A673 (cell line): ENCODE results near the gene CLSTN2. TPM values are rescaled to one million over a fixed set of nuclear protein-coding genes. Genes with fewer than 3 reads are reported as not detected.

ENCODE experiments used
- BruUV-seq: library from RNA; stranded (reverse); fragments of 400-500 nt; replicated peaks from 2 replicates; lab custom pipeline; 2021; lab: Mats Ljungman, UMichigan
- CTCF ChIA-PET: fragments of 300-600 bp; sonication (Branson Sonifier 250); formaldehyde crosslinking; loops from one replicate; lab custom pipeline; 2022; ENCODE audit warnings: antibody characterized with exemption; lab: Charles Lee
- POLR2A ChIA-PET: fragments of 300-600 bp; sonication (Branson Sonifier 250); formaldehyde crosslinking; loops from one replicate; lab custom pipeline; 2022; ENCODE audit warnings: antibody characterized with exemption; ENCODE audit not compliant: low non-redundant PET; lab: Charles Lee
- DNase-seq: peaks from one replicate; pipeline ENCODE4 v3.0.0-alpha.2; 2015; ENCODE audit warnings: low spot score
- H3K27ac ChIP-seq: fragments of 200-600 bp; sonication (generic); 2 replicates; pipeline ENCODE4 v1.5.1; 2016; ENCODE audit warnings: mixed run types, low read depth, mild to moderate bottlenecking, mixed read lengths, antibody characterized with exemption, low read length; ENCODE audit not compliant: poor library complexity, severe bottlenecking
- H3K27me3 ChIP-seq: fragments of 200-600 bp; sonication (generic); replicated peaks from 2 replicates; pipeline ENCODE4 v1.6.1; 2017; ENCODE audit warnings: mixed run types, low read depth, mild to moderate bottlenecking, mixed read lengths, antibody characterized with exemption, low read length; ENCODE audit not compliant: insufficient read depth, poor library complexity
- H3K36me3 ChIP-seq: fragments of 200-600 bp; sonication (generic); 2 replicates; pipeline ENCODE4 v1.6.1; 2016; ENCODE audit warnings: mixed run types, mild to moderate bottlenecking, mixed read lengths, antibody characterized with exemption, low read length; ENCODE audit not compliant: insufficient read depth, poor library complexity, severe bottlenecking
- H3K4me1 ChIP-seq: fragments of 200-600 bp; sonication (generic); 2 replicates; pipeline ENCODE4 v1.6.1; 2017; ENCODE audit warnings: mixed run types, mild to moderate bottlenecking, mixed read lengths, antibody characterized with exemption, low read length; ENCODE audit not compliant: insufficient read depth, poor library complexity, severe bottlenecking
- H3K4me3 ChIP-seq: fragments of 200-600 bp; sonication (generic); 2 replicates; pipeline ENCODE4 v1.5.1; 2016; ENCODE audit warnings: low read depth, mixed run types, mild to moderate bottlenecking, mixed read lengths, low read length; ENCODE audit not compliant: poor library complexity, severe bottlenecking
- H3K9me3 ChIP-seq: fragments of 200-600 bp; sonication (generic); 2 replicates; pipeline ENCODE4 v1.6.1; 2016; ENCODE audit warnings: mixed run types, low read depth, mild to moderate bottlenecking, mixed read lengths, antibody characterized with exemption, low read length; ENCODE audit not compliant: poor library complexity, severe bottlenecking
- CTCF ChIP-seq: fragments of 300-800, 200-600 bp; sonication (generic); conservative IDR thresholded peaks from 2 replicates; pipeline ENCODE4 v1.5.1; 2017; ENCODE audit warnings: low read depth, mild to moderate bottlenecking, antibody characterized with exemption, low read length, moderate library complexity, mixed read lengths
- EZH2 ChIP-seq: fragments of 200-600 bp; sonication (generic); IDR thresholded peaks from 2 replicates; pipeline ENCODE4 v1.6.1; 2017; ENCODE audit warnings: borderline replicate concordance, low read depth, mild to moderate bottlenecking, mixed read lengths, antibody characterized with exemption, low read length; ENCODE audit not compliant: poor library complexity, severe bottlenecking
- intact Hi-C: fragments of 100-400 bp; cut with micrococcal nuclease; formaldehyde crosslinking; loops from one replicate; pipeline ENCODE4 v1.10.0; 2022; ENCODE audit not compliant: unreplicated experiment
- total RNA-seq: library from RNA; stranded (reverse); gene quantifications from 2 replicates; pipeline ENCODE4 v1.2.3, GENCODE V29; 2021

The CLSTN2 gene
- total RNA-seq, 1 experiment from 2014 or later: 50.7 TPM

- TF ChIP-seq CTCF (no peak), EZH2 (no peak)
- no peaks in the 10 kb centered on the region for H3K4me1 ChIP-seq
- no peaks in the 10 kb centered on the region for H3K9me3 ChIP-seq
- no TSS peak for BruUV-seq
- no peaks in the 10 kb centered on the region for H3K27me3 ChIP-seq
- H3K4me3 ChIP-seq: no peak overlapping the region
- intact Hi-C loops: no loop called here
- no peak overlapping the region for H3K27ac ChIP-seq
- CTCF ChIA-PET: no interaction called here
- POLR2A ChIA-PET: no interaction called here
- DNase-seq: no peak
- no peaks in the 10 kb centered on the region for H3K36me3 ChIP-seq
Measured at GRCh38 chr3:139979991-139980390, 45.0 kb downstream of the CLSTN2 start.

- no TSS peak for BruUV-seq
- ChIA-PET CTCF (no interaction called here), POLR2A (no interaction called here)
- no peaks in the 10 kb centered on the region for H3K9me3 ChIP-seq
- H3K36me3 ChIP-seq: no peaks in the 10 kb centered on the region
- peak; percentile 16 for DNase-seq
- H3K4me3 ChIP-seq: no peak overlapping the region
- no peak overlapping the region for H3K27ac ChIP-seq
- peak; percentile 47; the same call in 1 of the 2 replicates for TF ChIP-seq CTCF
- TF ChIP-seq EZH2: no peak
- H3K4me1 ChIP-seq: no peaks in the 10 kb centered on the region
- intact Hi-C loops: no loop called here
- no peaks in the 10 kb centered on the region for H3K27me3 ChIP-seq
Measured at GRCh38 chr3:139982404-139982803, 47.4 kb downstream of the CLSTN2 start.

- Histone ChIP-seq H3K4me3 (no peak overlapping the region), H3K4me1 (no peaks in the 10 kb centered on the region), H3K36me3 (no peaks in the 10 kb centered on the region), H3K27ac (no peak overlapping the region), H3K9me3 (no peaks in the 10 kb centered on the region), H3K27me3 (no peaks in the 10 kb centered on the region)
- no peak for TF ChIP-seq EZH2
- TF ChIP-seq CTCF: no peak
- ChIA-PET POLR2A (no interaction called here), CTCF (interaction anchor here (0.6 kb wide), 1 partner anchor 1157 kb away, joined by 13 read pairs; no protein-coding TSS in a partner anchor)
- no TSS peak for BruUV-seq
- DNase-seq: no peak
- intact Hi-C loops: no loop called here
Measured at GRCh38 chr3:139985576-139985975, 50.6 kb downstream of the CLSTN2 start.
